PFSK-1 (cell line): Measurements from ENCODE around the gene ZNF512B.

Experiments
- FOXP2 ChIP-seq: optimal IDR thresholded peaks from 2 replicates; pipeline ENCODE3; 2011; ENCODE audit warnings: borderline replicate concordance, control low read depth, inconsistent platforms; ENCODE audit not compliant: insufficient read depth; ENCODE audit errors: extremely low read length, extremely low read depth
- POLR2AphosphoS5 ChIP-seq: IDR thresholded peaks from 2 replicates; pipeline ENCODE4 v1.6.1; 2012; ENCODE audit warnings: low read depth, mild to moderate bottlenecking, control low read depth, low read length, moderate library complexity
- SIN3A ChIP-seq: IDR thresholded peaks from 2 replicates; pipeline ENCODE4 v1.6.1; 2012; ENCODE audit warnings: mild to moderate bottlenecking, low read length, moderate library complexity, borderline replicate concordance; ENCODE audit not compliant: insufficient read depth
- TAF1 ChIP-seq: IDR thresholded peaks from 2 replicates; pipeline ENCODE4 v1.6.1; 2012; ENCODE audit warnings: low read length, control low read depth, borderline replicate concordance; ENCODE audit not compliant: insufficient read depth
- TF ChIP-seq, protein P1 (sequence below), 2 experiments: IDR thresholded peaks; 2 replicates each; pipeline versions ENCODE4 v1.6.1 to v1.8.0; 2011 to 2012; ENCODE audit warnings: low read depth in 2 of 2, low read length in 2 of 2, control low read depth in 1 of 2, inconsistent platforms in 1 of 2, mild to moderate bottlenecking in 1 of 2, moderate library complexity in 1 of 2; ENCODE audit not compliant: insufficient read depth in 1 of 2

The ZNF512B gene

DNA sequence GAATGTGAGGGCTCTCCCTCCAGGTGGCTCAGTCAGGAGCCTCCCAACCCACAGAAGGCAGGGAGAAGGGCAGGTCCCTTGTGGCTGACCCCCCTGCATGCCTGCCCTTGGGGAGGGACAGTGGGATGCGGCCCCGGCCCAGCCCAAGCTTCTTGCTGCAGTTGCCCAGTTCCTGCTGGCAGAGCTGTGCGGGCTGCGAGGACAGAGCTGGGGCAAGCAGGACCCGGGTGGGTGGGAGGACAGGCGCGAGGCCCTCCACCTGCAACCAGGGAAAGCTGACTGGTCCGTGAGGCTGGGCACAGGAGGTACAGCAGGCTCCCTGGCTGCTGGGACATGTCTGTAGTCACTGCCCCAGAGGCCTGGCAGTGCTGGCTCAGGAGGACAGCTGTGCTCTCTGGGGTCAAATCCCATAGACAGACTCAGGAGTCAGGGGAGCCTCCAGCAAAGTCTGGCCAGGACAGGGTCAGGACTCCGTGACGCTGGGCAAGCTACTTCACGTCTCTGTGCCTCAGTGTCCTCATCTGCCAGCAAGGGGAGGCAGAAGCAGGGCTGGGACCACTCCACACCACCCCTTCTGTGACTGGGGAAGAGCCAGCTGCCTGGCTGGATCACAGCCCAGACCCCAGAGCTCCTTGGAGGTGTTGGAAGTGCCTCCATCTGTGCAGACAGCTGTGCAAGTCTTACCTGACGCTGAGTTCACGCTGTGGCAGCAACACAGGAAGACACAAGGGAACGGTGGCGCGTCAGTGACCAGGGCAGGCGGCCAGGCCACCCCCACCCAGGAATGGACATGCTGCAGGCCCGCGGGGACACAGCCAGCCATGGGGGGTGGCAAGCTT lies 26.5 kb downstream of the ZNF512B start:
- no peak for TF ChIP-seq POLR2AphosphoS5
- TF ChIP-seq, protein P1, sequence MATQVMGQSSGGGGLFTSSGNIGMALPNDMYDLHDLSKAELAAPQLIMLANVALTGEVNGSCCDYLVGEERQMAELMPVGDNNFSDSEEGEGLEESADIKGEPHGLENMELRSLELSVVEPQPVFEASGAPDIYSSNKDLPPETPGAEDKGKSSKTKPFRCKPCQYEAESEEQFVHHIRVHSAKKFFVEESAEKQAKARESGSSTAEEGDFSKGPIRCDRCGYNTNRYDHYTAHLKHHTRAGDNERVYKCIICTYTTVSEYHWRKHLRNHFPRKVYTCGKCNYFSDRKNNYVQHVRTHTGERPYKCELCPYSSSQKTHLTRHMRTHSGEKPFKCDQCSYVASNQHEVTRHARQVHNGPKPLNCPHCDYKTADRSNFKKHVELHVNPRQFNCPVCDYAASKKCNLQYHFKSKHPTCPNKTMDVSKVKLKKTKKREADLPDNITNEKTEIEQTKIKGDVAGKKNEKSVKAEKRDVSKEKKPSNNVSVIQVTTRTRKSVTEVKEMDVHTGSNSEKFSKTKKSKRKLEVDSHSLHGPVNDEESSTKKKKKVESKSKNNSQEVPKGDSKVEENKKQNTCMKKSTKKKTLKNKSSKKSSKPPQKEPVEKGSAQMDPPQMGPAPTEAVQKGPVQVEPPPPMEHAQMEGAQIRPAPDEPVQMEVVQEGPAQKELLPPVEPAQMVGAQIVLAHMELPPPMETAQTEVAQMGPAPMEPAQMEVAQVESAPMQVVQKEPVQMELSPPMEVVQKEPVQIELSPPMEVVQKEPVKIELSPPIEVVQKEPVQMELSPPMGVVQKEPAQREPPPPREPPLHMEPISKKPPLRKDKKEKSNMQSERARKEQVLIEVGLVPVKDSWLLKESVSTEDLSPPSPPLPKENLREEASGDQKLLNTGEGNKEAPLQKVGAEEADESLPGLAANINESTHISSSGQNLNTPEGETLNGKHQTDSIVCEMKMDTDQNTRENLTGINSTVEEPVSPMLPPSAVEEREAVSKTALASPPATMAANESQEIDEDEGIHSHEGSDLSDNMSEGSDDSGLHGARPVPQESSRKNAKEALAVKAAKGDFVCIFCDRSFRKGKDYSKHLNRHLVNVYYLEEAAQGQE (IDR thresholded peaks at IDR 0.05; ENCODE audit: insufficient read depth in 1 of 2, low read depth in 2 of 2, low read length in 2 of 2) = no peak
- TF ChIP-seq TAF1 = no peak
- no peak for TF ChIP-seq FOXP2
- TF ChIP-seq SIN3A = no peak

DNA sequence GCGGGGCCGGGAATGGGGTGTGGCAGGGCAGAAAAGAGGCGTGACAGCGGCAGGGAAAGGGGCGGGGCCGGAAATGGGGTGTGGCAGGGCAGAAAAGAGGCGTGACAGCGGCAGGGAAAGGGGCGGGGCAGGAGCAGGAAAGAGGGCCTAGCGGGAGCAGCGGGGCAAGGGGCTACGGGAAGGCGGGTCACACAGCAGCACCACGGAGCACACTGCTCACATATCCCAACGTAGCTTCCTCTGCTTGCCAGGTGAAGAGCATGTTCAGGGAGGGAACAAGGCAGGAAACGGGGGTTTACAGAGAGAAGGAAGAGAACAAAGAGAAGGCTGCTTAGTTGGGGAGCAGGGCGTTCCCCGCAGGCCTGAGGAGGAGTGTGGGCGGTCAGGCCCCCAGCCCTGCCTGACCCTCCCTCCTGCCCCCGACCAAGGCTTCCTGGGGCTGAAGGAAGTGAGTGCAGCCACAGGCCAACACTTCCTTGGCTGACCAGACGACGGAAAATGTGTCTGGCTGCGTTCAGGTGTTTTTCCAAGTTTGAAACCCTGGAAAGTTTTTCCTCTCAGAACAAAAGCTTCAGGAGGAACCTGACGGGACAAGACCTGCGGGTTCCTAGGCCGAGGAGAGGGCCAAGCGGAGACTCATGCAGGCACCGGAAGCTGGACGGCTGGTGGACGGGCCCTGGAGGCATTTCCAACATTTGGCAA lies 27.3 kb downstream of the ZNF512B start:
- no peak for TF ChIP-seq FOXP2
- peak; percentile 19; the same call in 1 of the 2 replicates for TF ChIP-seq SIN3A

DNA sequence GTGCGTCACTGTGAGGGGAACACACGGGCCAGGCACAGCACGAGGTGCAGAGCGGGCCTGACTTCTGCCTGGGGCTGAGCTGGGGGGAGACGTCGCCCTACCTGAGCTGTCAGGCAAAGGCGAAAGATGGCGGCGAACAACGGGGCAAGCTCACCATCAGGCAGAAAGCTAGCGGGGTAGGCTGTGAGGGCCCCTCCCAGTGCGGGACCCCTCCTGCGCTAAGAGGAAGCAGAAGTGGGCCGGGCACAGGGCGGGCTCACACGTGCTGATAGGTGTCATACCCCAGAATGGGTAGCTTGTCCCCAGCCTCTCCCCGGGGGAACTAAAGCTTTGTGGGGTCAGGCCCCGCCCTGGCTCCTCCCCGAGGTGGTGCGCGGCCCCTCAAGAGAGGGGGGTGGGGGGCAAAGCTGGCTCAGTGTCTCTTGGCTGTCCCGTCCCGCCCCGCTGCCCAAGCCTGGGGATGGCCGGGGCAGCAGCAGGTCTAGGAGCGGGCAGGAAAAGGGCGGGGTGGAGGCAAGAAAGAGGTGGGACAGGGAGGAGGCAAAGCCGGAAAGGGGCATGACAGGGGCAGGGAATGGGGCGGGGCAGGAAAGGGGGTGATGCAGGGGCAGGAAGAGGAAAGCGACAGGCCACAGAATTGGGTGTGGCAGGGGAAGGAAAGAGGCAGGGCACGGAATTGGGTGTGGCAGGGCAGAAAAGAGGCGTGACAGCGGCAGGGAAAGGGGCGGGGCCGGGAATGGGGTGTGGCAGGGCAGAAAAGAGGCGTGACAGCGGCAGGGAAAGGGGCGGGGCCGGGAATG lies 28.2 kb downstream of the ZNF512B start:
- TF ChIP-seq TAF1 = no peak
- peak; percentile 77 for TF ChIP-seq FOXP2
- no peak; the same call in 1 of the 2 replicates for TF ChIP-seq POLR2AphosphoS5
- TF ChIP-seq, protein P1 (IDR thresholded peaks at IDR 0.05; ENCODE audit: insufficient read depth in 1 of 2, low read depth in 2 of 2, low read length in 2 of 2) = no peak
- no peak for TF ChIP-seq SIN3A

DNA sequence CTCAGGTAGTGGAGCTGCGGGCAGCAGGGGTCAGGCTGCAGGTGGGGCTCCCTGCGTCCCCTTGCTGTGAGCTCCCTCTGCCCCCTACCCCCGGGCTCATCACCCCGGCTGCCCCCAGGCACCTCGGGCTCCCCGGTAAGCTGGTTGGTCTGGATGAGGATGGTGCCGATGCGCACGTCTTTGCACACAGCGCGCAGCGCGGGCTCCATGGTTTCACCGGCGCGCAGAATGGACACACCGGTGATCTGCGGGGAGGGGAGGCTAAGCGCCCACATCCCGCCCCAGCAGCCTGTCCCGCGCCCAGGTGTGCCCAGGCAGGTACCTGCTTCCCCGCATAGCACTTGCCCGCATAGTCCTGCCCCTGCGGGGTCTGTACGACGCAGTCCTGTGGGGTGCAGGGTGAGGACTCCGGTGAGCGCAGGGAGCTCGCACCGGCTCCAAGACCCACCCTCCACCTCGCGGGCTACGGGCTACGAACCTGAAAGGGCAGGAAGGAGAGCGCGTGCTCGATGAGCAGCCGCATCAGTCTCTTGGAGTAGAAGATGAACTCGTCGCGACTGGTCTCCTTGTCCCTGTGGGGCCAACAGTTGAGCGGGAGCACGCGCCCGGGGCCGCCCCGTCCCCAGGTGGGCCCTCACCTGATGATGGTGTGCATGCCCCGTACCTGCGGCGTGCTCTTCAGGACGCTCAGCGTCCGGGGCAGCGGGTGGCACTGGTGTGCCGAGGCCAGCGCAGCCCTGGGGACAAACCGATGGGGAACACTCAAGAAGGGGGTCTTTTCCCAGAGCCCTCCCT lies 29.1 kb downstream of the ZNF512B start:
- no peak for TF ChIP-seq POLR2AphosphoS5
- no peak for TF ChIP-seq SIN3A
- TF ChIP-seq, protein P1 (IDR thresholded peaks at IDR 0.05; ENCODE audit: insufficient read depth in 1 of 2, low read depth in 2 of 2, low read length in 2 of 2) = no peak
- no peak for TF ChIP-seq FOXP2
- TF ChIP-seq TAF1 = no peak

DNA sequence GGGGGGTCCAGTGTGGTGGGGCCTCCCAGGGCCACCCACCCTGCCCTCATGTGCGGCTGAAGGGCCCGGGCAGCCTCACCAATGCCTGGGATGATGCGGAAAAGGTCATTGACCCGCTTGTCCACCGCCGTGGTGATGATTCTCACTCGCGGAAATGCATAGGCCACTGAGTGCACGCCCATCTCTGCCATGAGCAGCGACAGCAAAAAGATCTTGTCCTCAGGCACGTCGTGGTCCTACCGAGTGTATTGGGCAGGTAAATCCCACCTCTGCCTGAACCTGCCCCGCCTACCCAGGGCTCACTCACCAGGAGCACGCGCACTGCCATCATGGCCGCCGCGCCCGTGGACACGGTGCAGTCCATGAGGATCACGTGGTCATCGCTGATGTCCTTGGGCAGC lies 29.7 kb downstream of the ZNF512B start:
- TF ChIP-seq POLR2AphosphoS5 (no peak), FOXP2 (no peak), TAF1 (no peak), SIN3A (no peak)
- TF ChIP-seq, protein P1 (IDR thresholded peaks at IDR 0.05; ENCODE audit: insufficient read depth in 1 of 2, low read depth in 2 of 2, low read length in 2 of 2) = no peak
